Measurements from ENCODE around the gene CACNA1C.

DNA sequence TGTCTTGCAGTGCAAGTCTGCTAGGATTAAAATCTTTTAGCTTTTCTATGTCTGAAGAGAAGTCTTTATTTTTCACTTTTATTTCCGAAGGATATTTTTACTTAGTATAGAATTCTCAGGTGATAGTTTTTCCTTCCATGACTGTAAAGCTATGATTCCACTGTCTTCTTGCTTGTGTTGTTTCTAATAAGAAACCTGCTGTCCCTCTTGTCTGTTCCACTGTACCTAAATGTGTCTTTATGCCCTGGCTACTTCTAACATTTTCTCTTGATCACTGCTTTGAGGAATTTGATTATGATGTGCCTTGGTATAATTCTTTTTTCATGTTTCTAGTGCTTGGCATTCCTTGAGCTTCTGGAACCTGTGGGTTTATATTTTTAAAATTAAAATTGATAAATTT is 228.7 kb downstream of the CACNA1C start:
- TF ChIP-seq, protein P1, sequence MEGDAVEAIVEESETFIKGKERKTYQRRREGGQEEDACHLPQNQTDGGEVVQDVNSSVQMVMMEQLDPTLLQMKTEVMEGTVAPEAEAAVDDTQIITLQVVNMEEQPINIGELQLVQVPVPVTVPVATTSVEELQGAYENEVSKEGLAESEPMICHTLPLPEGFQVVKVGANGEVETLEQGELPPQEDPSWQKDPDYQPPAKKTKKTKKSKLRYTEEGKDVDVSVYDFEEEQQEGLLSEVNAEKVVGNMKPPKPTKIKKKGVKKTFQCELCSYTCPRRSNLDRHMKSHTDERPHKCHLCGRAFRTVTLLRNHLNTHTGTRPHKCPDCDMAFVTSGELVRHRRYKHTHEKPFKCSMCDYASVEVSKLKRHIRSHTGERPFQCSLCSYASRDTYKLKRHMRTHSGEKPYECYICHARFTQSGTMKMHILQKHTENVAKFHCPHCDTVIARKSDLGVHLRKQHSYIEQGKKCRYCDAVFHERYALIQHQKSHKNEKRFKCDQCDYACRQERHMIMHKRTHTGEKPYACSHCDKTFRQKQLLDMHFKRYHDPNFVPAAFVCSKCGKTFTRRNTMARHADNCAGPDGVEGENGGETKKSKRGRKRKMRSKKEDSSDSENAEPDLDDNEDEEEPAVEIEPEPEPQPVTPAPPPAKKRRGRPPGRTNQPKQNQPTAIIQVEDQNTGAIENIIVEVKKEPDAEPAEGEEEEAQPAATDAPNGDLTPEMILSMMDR (IDR thresholded peaks at IDR 0.05) = no peak
- TF ChIP-seq POLR2A (IDR thresholded peaks at IDR 0.05) = no peak
